SK-N-MC (cell line): ENCODE data around the gene LYZL4.

Source experiments
- DNase-seq: peaks from one replicate; pipeline ENCODE4 v3.0.0-alpha.2; 2011; ENCODE audit warnings: low read depth, low spot score
- H3K27ac ChIP-seq: fragments of 200-600 bp; sonication (generic); 2 replicates; pipeline ENCODE4 v1.5.1; 2016; ENCODE audit warnings: mixed run types
- H3K36me3 ChIP-seq: fragments of 200-600 bp; sonication (generic); 2 replicates; pipeline ENCODE4 v1.6.1; 2017; ENCODE audit warnings: antibody characterized with exemption, low read length, mixed read lengths; ENCODE audit not compliant: insufficient read depth
- H3K4me3 ChIP-seq: fragments of 200-600 bp; sonication (generic); 2 replicates; pipeline ENCODE4 v1.5.1; 2016
- H3K9ac ChIP-seq: fragments of 200-600 bp; sonication (generic); 2 replicates; pipeline ENCODE4 v1.8.0; 2017; ENCODE audit warnings: mixed run types, mixed read lengths; ENCODE audit not compliant: insufficient read length
- H3K9me3 ChIP-seq: fragments of 200-600 bp; sonication (generic); 2 replicates; pipeline ENCODE4 v1.6.1; 2017; ENCODE audit warnings: low read depth, mild to moderate bottlenecking, antibody characterized with exemption, low read length, moderate library complexity, mixed read lengths
- EZH2 ChIP-seq: fragments of 200-600 bp; sonication (generic); IDR thresholded peaks from one replicate; pipeline ENCODE4 v1.6.1; 2017; ENCODE audit warnings: antibody characterized with exemption
- FOXP2 ChIP-seq: optimal IDR thresholded peaks from 2 replicates; pipeline ENCODE3; 2011; ENCODE audit warnings: mild to moderate bottlenecking, moderate library complexity; ENCODE audit not compliant: insufficient read depth; ENCODE audit errors: extremely low read length, control extremely low read depth
- POLR2AphosphoS5 ChIP-seq: IDR thresholded peaks from 2 replicates; pipeline ENCODE4 v1.6.1; 2012; ENCODE audit warnings: mild to moderate bottlenecking, low read depth, low read length, borderline replicate concordance

LYZL4 gene

GRCh38 chr3:42397644-42398043, 12.8 kb downstream of the LYZL4 start:
- Histone ChIP-seq H3K9me3 (no peaks in the 10 kb centered on the region), H3K36me3 (no peaks in the 10 kb centered on the region), H3K27ac (no peak overlapping the region), H3K4me3 (no peak overlapping the region), H3K9ac (no peak overlapping the region)
- DNase-seq = no peak
- TF ChIP-seq FOXP2 = no peak
- TF ChIP-seq POLR2AphosphoS5 = no peak
- TF ChIP-seq EZH2 = no peak

GRCh38 chr3:42394579-42395288, 15.7 kb downstream of the LYZL4 start:
- Histone ChIP-seq H3K9me3 (no peaks in the 10 kb centered on the region), H3K36me3 (no peaks in the 10 kb centered on the region), H3K9ac (no peak overlapping the region), H3K4me3 (no peak overlapping the region), H3K27ac (no peak overlapping the region)
- no peak for DNase-seq
- TF ChIP-seq FOXP2 (no peak), EZH2 (no peak), POLR2AphosphoS5 (no peak)

- Histone ChIP-seq H3K9me3 (no peaks in the 10 kb centered on the region), H3K9ac (no peak overlapping the region), H3K27ac (peak overlapping the region; percentile 81; the same call in 1 of the 2 replicates), H3K36me3 (no peaks in the 10 kb centered on the region), H3K4me3 (peak overlapping the region; percentile 58)
- peak; percentile 74 for DNase-seq
- TF ChIP-seq POLR2AphosphoS5 = 0 out of 2 replicates have a peak, but pooled peaks have one; percentile 22
- no peak for TF ChIP-seq FOXP2
These were observed 22.4 kb downstream of the LYZL4 start for GRCh38 chr3:42387802-42388651.

- no peak overlapping the region for H3K4me3 ChIP-seq
- no peak for TF ChIP-seq FOXP2
- no peak for TF ChIP-seq EZH2
- TF ChIP-seq POLR2AphosphoS5 = no peak
- H3K9ac ChIP-seq = no peak overlapping the region
- no peak overlapping the region for H3K27ac ChIP-seq
- H3K36me3 ChIP-seq = no peaks in the 10 kb centered on the region
- no peaks in the 10 kb centered on the region for H3K9me3 ChIP-seq
- DNase-seq = no peak
These were observed 28.8 kb downstream of the LYZL4 start for GRCh38 chr3:42381551-42382082.

- Histone ChIP-seq H3K9me3 (no peaks in the 10 kb centered on the region), H3K4me3 (no peak overlapping the region), H3K9ac (no peak overlapping the region), H3K36me3 (no peaks in the 10 kb centered on the region), H3K27ac (no peak overlapping the region)
- no peak for TF ChIP-seq EZH2
- TF ChIP-seq POLR2AphosphoS5 = no peak
- no peak for TF ChIP-seq FOXP2
- no peak for DNase-seq
These were observed 32.7 kb downstream of the LYZL4 start for GRCh38 chr3:42377681-42378080.

GRCh38 chr3:42376344-42376798, 34.0 kb downstream of the LYZL4 start:
- Histone ChIP-seq H3K9me3 (no peaks in the 10 kb centered on the region), H3K27ac (no peak overlapping the region), H3K36me3 (no peaks in the 10 kb centered on the region), H3K9ac (no peak overlapping the region), H3K4me3 (no peak overlapping the region)
- TF ChIP-seq POLR2AphosphoS5 (no peak), EZH2 (no peak), FOXP2 (no peak)
- DNase-seq = no peak

GRCh38 chr3:42375121-42375800, 35.1 kb downstream of the LYZL4 start:
- Histone ChIP-seq H3K27ac (no peak overlapping the region), H3K9me3 (no peaks in the 10 kb centered on the region), H3K36me3 (no peaks in the 10 kb centered on the region), H3K9ac (no peak overlapping the region), H3K4me3 (no peak overlapping the region)
- TF ChIP-seq EZH2 (no peak), POLR2AphosphoS5 (no peak), FOXP2 (no peak)
- DNase-seq = no peak

GRCh38 chr3:42371776-42372175, 38.6 kb downstream of the LYZL4 start:
- Histone ChIP-seq H3K27ac (no peak overlapping the region), H3K9ac (no peak overlapping the region), H3K4me3 (no peak overlapping the region), H3K9me3 (no peaks in the 10 kb centered on the region), H3K36me3 (no peaks in the 10 kb centered on the region)
- TF ChIP-seq FOXP2 = no peak
- no peak for TF ChIP-seq POLR2AphosphoS5
- no peak for TF ChIP-seq EZH2
- no peak for DNase-seq
